DND-41 (cell line): Measurements from ENCODE around the gene PPIF.

Source experiments
- ATAC-seq: fragments of 200-7000 bp; cut with Tn5 transposase; 3 replicates; pipeline ENCODE4 v1.9.1; 2021; ENCODE audit warnings: low read depth; ENCODE audit not compliant: insufficient read depth
- DNase-seq: peaks from one replicate; pipeline ENCODE4 v3.0.0-alpha.2; 2020
- H2AFZ ChIP-seq: 2 replicates; pipeline ENCODE4 v1.6.0; 2012; ENCODE audit warnings: low read depth, low read length
- H3K27ac ChIP-seq: 2 replicates; pipeline ENCODE4 v1.5.1; 2012; ENCODE audit warnings: low read length, inconsistent platforms
- H3K27me3 ChIP-seq: fragments of 200-600 bp; sonication (generic); 2 replicates; pipeline ENCODE4 v1.6.0; 2012; ENCODE audit warnings: low read length, mild to moderate bottlenecking, inconsistent platforms; ENCODE audit not compliant: insufficient read depth, poor library complexity
- H3K36me3 ChIP-seq: 2 replicates; pipeline ENCODE4 v1.5.1; 2012; ENCODE audit warnings: low read length, inconsistent platforms; ENCODE audit not compliant: insufficient read depth
- H3K4me1 ChIP-seq: 2 replicates; pipeline ENCODE4 v1.5.1; 2012; ENCODE audit warnings: mild to moderate bottlenecking, low read length; ENCODE audit not compliant: insufficient read depth
- H3K4me2 ChIP-seq: 2 replicates; pipeline ENCODE4 v1.6.0; 2012; ENCODE audit warnings: mild to moderate bottlenecking, moderate library complexity, low read length, inconsistent platforms; ENCODE audit not compliant: insufficient read depth
- H3K4me3 ChIP-seq, 2 experiments: fragments of 200-600 bp in 1 of 2; shearing (Covaris generic) in 1 of 2; 2 replicates each; pipeline ENCODE4 v1.5.1; 2012 to 2016; ENCODE audit warnings: inconsistent platforms in 2 of 2, low read length in 2 of 2, mild to moderate bottlenecking in 2 of 2, low read depth in 1 of 2, moderate library complexity in 1 of 2
- H3K79me2 ChIP-seq: 2 replicates; pipeline ENCODE4 v1.6.0; 2012; ENCODE audit warnings: low read length, inconsistent platforms; ENCODE audit not compliant: insufficient read depth
- H3K9ac ChIP-seq: 2 replicates; pipeline ENCODE4 v1.6.0; 2012; ENCODE audit warnings: low read depth, mild to moderate bottlenecking, inconsistent platforms, low read length, moderate library complexity
- H3K9me3 ChIP-seq: 2 replicates; pipeline ENCODE4 v1.5.1; 2012; ENCODE audit warnings: low read length, moderate library complexity, mild to moderate bottlenecking, inconsistent platforms; ENCODE audit not compliant: insufficient read depth, severe bottlenecking
- H4K20me1 ChIP-seq: 2 replicates; pipeline ENCODE4 v1.6.0; 2012; ENCODE audit warnings: low read length; ENCODE audit not compliant: insufficient read depth
- CTCF ChIP-seq: IDR thresholded peaks from 2 replicates; pipeline ENCODE4 v1.5.1; 2012; ENCODE audit warnings: borderline replicate concordance, low read length, moderate library complexity, mild to moderate bottlenecking; ENCODE audit not compliant: poor library complexity, severe bottlenecking; ENCODE audit errors: extremely low read depth
- EZH2 ChIP-seq: IDR thresholded peaks from 3 replicates; pipeline ENCODE4 v1.6.1; 2012; ENCODE audit warnings: borderline replicate concordance, low read depth, mild to moderate bottlenecking, moderate library complexity, low read length, inconsistent platforms; ENCODE audit not compliant: severe bottlenecking

The PPIF gene

GRCh38 chr10:79328147-79328701 is 19.0 kb upstream of the PPIF start:
- no peaks in the 10 kb centered on the region for H3K9me3 ChIP-seq
- peaks cover 15% of the 10 kb centered on the region for H3K4me1 ChIP-seq
- no peaks in the 10 kb centered on the region for H3K79me2 ChIP-seq
- no peak overlapping the region for H2AFZ ChIP-seq
- H3K4me2 ChIP-seq: no peak overlapping the region
- H3K27ac ChIP-seq: no peak overlapping the region
- ATAC-seq (no peak), DNase-seq (no peak)
- H4K20me1 ChIP-seq: peaks cover 47% of the 10 kb centered on the region
- H3K4me3 ChIP-seq: no peak overlapping the region
- no peak for TF ChIP-seq CTCF
- TF ChIP-seq EZH2: no peak
- H3K27me3 ChIP-seq: peaks cover 13% of the 10 kb centered on the region
- H3K36me3 ChIP-seq: no peaks in the 10 kb centered on the region
- H3K9ac ChIP-seq: no peak overlapping the region

- H3K27me3 ChIP-seq: peaks cover 13% of the 10 kb centered on the region
- no peak overlapping the region for H3K4me3 ChIP-seq
- ATAC-seq: no peak
- H4K20me1 ChIP-seq: peaks cover 41% of the 10 kb centered on the region
- no peak overlapping the region for H3K4me2 ChIP-seq
- H3K9me3 ChIP-seq: no peaks in the 10 kb centered on the region
- TF ChIP-seq EZH2: no peak
- TF ChIP-seq CTCF: no peak
- DNase-seq: no peak
- peaks cover 9% of the 10 kb centered on the region for H3K4me1 ChIP-seq
- no peak overlapping the region for H3K27ac ChIP-seq
- H2AFZ ChIP-seq: no peak overlapping the region
- no peaks in the 10 kb centered on the region for H3K36me3 ChIP-seq
- H3K79me2 ChIP-seq: no peaks in the 10 kb centered on the region
- no peak overlapping the region for H3K9ac ChIP-seq
Observed at GRCh38 chr10:79328737-79329504, 18.3 kb upstream of the PPIF start.

- H3K4me2 ChIP-seq: no peak overlapping the region
Observed at GRCh38 chr10:79329529-79329928, 17.7 kb upstream of the PPIF start.

More at GRCh38 chr10:79329529-79329928, 17.7 kb upstream of the PPIF start:
- no peak overlapping the region for H3K27ac ChIP-seq
- no peak for DNase-seq
- peaks cover 35% of the 10 kb centered on the region for H4K20me1 ChIP-seq
- H3K36me3 ChIP-seq: no peaks in the 10 kb centered on the region
- no peak overlapping the region for H3K4me3 ChIP-seq
- no peaks in the 10 kb centered on the region for H3K79me2 ChIP-seq
- no peak for ATAC-seq
- TF ChIP-seq EZH2 (no peak), CTCF (no peak)
- H3K27me3 ChIP-seq: peaks cover 13% of the 10 kb centered on the region
- H3K4me1 ChIP-seq: peaks cover 7% of the 10 kb centered on the region; the same call in 1 of the 2 replicates
- H3K9me3 ChIP-seq: no peaks in the 10 kb centered on the region
- no peak overlapping the region for H3K9ac ChIP-seq
- no peak overlapping the region for H2AFZ ChIP-seq
